K562 (cell line): ENCODE results near the gene LRRC43. TPM values are rescaled to one million over a fixed set of nuclear protein-coding genes. Genes with fewer than 3 reads are reported as not detected.
A peak's percentile ranks its signal among the peaks of the same experiment; 100 is the strongest.

Experiments used
- CEBPZ ChIP-seq: fragments of 150-350 bp; IDR thresholded peaks from 2 replicates; pipeline ENCODE4 v1.6.1; 2014; ENCODE audit warnings: low read depth, mild to moderate bottlenecking, low read length, borderline replicate concordance
- DIDO1 ChIP-seq: fragments of 450-650 bp; IDR thresholded peaks from 2 replicates; pipeline ENCODE4 v1.6.1; 2016; ENCODE audit warnings: low read depth, missing biosample characterization, missing genetic modification characterization
- E2F5 ChIP-seq: sonication (generic); formaldehyde crosslinking; IDR thresholded peaks from 2 replicates; pipeline ENCODE4 v1.8.0; 2022; ENCODE audit warnings: mild to moderate bottlenecking, missing genetic modification reagents
- EGR1 ChIP-seq: fragments of 450-650 bp; conservative IDR thresholded peaks from 2 replicates; pipeline ENCODE4 v1.6.1; 2017; ENCODE audit warnings: mild to moderate bottlenecking
- FUS ChIP-seq: fragments of 200-400 bp; formaldehyde crosslinking; optimal IDR thresholded peaks from 2 replicates; pipeline ENCODE3; 2017; ENCODE audit warnings: low read depth, low read length
- KLF1 ChIP-seq: fragments of 450-650 bp; IDR thresholded peaks from 2 replicates; pipeline ENCODE4 v1.6.1; 2016; ENCODE audit warnings: missing genetic modification characterization, missing compliant biosample characterization
- MTA3 ChIP-seq: fragments of 450-650 bp; formaldehyde crosslinking; IDR thresholded peaks from 2 replicates; pipeline ENCODE4 v1.6.1; 2017; ENCODE audit warnings: mild to moderate bottlenecking, borderline replicate concordance
- NONO ChIP-seq, 2 experiments: fragments of 200-400 bp in 1 of 2; fragments of 450-650 bp in 1 of 2; formaldehyde crosslinking in 1 of 2; IDR thresholded peaks; 2 replicates each; pipeline ENCODE4 v1.6.1; 2017; ENCODE audit warnings: low read depth in 2 of 2, mild to moderate bottlenecking in 2 of 2, moderate library complexity in 2 of 2, low read length in 1 of 2
- OTX1 ChIP-seq: fragments of 450-650 bp; formaldehyde crosslinking; IDR thresholded peaks from 2 replicates; pipeline ENCODE4 v1.4.0; 2022; ENCODE audit warnings: mild to moderate bottlenecking
- RB1 ChIP-seq: fragments of 450-650 bp; IDR thresholded peaks from 2 replicates; pipeline ENCODE4 v1.6.1; 2017; ENCODE audit warnings: low read depth, mild to moderate bottlenecking
- RFX7 ChIP-seq: fragments of 250-450 bp; sonication (Bioruptor Pico); IDR thresholded peaks from 2 replicates; pipeline ENCODE4 v1.5.1; 2021; ENCODE audit warnings: mild to moderate bottlenecking
- TAF1 ChIP-seq: IDR thresholded peaks from 2 replicates; pipeline ENCODE4 v1.6.1; 2011; ENCODE audit warnings: mild to moderate bottlenecking, low read length, moderate library complexity; ENCODE audit not compliant: insufficient read depth, control insufficient read depth, severe bottlenecking; ENCODE audit errors: extremely low read depth
- TGIF2 ChIP-seq: sonication (generic); formaldehyde crosslinking; IDR thresholded peaks from 2 replicates; pipeline ENCODE4 v1.8.1; 2022; ENCODE audit warnings: mild to moderate bottlenecking, missing genetic modification reagents, moderate library complexity
- YBX1 ChIP-seq: fragments of 450-650 bp; IDR thresholded peaks from 2 replicates; pipeline ENCODE4 v1.7.1; 2016; ENCODE audit warnings: mild to moderate bottlenecking
- ZBTB1 ChIP-seq: sonication (generic); formaldehyde crosslinking; IDR thresholded peaks from 2 replicates; pipeline ENCODE4 v1.8.1; 2023; ENCODE audit warnings: missing genetic modification reagents, low read depth, mild to moderate bottlenecking, borderline replicate concordance
- ZBTB17 ChIP-seq: fragments of 450-650 bp; formaldehyde crosslinking; IDR thresholded peaks from 2 replicates; pipeline ENCODE4 v1.4.0; 2020; ENCODE audit warnings: mild to moderate bottlenecking
- ZNF174 ChIP-seq: fragments of 250-450 bp; sonication (Bioruptor Pico); IDR thresholded peaks from 2 replicates; pipeline ENCODE4 v1.4.0; 2020; ENCODE audit warnings: mild to moderate bottlenecking
- ZNF644 ChIP-seq: fragments of 200-800 bp; sonication (Bioruptor generic); IDR thresholded peaks from 2 replicates; pipeline ENCODE4 v1.6.1; 2016; ENCODE audit warnings: low read depth, missing genetic modification characterization, missing compliant biosample characterization
- polyA plus RNA-seq, 8 experiments: library from polyadenylated mRNA; depleted of rRNA in 4 of 8; stranded (reverse) in 5 of 8; unstranded in 3 of 8; fragments of >200 nt; fragmentation: Nextera tagmentation in 2 of 8; fragmentation: Illumina TruSeq in 1 of 8; extraction: Ambion mirVana in 2 of 8; extraction: Trizol in 1 of 8; gene quantifications; 2 replicates each; pipeline versions ENCODE4 v1.2.1 to v1.2.3, GENCODE V29; 2011 to 2014; ENCODE audit warnings: inconsistent platforms in 1 of 8, missing spikeins in 1 of 8
- total RNA-seq, 7 experiments: library from RNA; depleted of rRNA in 6 of 7; stranded (reverse); fragments of >200 nt in 6 of 7; fragmentation: Illumina TruSeq in 2 of 7; extraction: Trizol in 2 of 7; gene quantifications; 2 replicates each; pipeline versions ENCODE4 v1.2.1 to v1.2.3, GENCODE V29; 2011 to 2021; ENCODE audit warnings: low replicate concordance in 1 of 7

LRRC43 gene
- total and polyA plus RNA-seq, 9 of the 15 experiments (the other 6 are each of a cell fraction or from before 2014, with no cell fraction given): 0.19 TPM; not detected in 8

GRCh38 chr12:122225683-122226365 is 42.9 kb downstream of the LRRC43 start, which contains the start of gene DIABLO (continued):
- TF ChIP-seq NONO (IDR thresholded peaks at IDR 0.05; ENCODE audit: low read depth in 2 of 2, low read length in 1 of 2) (0 out of 4 replicates have a peak, but pooled peaks of 1 of the 2 experiments have one; percentile 40), ZNF644 (tag) (no peak), YBX1 (no peak), KLF1 (tag) (peak; percentile 76; the same call in 1 of the 2 replicates), MTA3 (peak; percentile 66; the same call in 1 of the 2 replicates), TAF1 (peak; percentile 96), ZBTB17 (CRISPR knock-in tag) (peak; percentile 50; the same call in 1 of the 2 replicates), DIDO1 (peak; percentile 71; the same call in 1 of the 2 replicates), OTX1 (CRISPR knock-in tag) (no peak), FUS (no peak), ZBTB1 (CRISPR knock-in tag) (peak; percentile 82; the same call in 1 of the 2 replicates), ZNF174 (no peak), TGIF2 (no peak), RFX7 (no peak), EGR1 (peak; percentile 69), E2F5 (CRISPR knock-in tag) (0 out of 2 replicates have a peak, but pooled peaks have one; percentile 69), RB1 (peak; percentile 75), CEBPZ (no peak)
